ENCODE results near the gene ALG9. TPM values are rescaled to one million over a fixed set of nuclear protein-coding genes. Genes with fewer than 3 reads are reported as not detected.

The ALG9 gene
- total RNA-seq, 1 donor from 2014 or later, result 26.6 TPM

DNA sequence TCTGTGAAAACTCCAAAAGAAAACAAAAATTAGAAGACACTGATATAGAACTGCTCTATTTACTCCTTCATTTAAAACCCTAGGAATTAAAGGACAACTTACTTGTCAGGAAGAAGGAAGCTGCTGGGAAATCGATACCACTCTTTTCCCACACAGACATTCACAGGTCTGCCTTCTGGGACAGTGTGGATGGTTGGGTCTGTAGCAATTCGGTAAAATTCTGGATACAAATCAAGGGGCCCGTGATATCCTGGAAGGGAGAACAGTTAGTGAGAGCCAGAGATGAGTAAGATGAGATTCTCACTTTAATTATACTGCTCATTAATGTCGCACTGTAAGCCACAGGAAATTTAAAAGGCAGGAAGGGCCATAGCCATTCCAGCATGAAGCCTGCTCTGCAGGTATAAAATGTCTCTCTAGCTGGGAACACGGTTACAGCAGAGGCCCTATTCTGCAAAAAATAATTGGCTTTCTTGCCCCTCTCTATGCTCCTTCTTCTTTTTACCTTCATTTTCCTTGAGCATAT is 34.0 kb downstream of the ALG9 start:
- intact Hi-C loops (cut with DNase I), result loop anchor here (10.0 kb wide), 1 partner anchor 243 kb away; no protein-coding TSS in a partner anchor
- ATAC-seq, result no peak

DNA sequence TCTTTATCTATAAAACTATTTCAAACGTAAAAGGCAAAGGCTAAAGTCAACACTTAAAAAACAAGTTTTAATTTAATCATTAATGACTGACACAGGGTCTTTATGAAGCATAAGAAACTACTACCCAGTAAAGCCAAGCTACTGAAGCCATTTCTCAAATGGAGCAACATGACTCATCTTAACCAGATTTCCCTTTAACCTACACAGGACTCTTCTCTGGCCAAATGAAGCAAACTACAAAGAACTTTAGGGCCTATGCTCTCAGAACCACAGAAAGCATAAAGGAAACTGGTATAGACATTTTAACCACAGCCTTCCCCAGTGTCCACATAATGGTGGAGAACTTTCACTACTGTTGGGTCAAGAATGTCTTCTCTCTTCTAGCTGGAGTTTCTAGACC is 34.7 kb downstream of the ALG9 start:
- Histone ChIP-seq H3K9me3 (no peaks in the 10 kb centered on the region), H3K36me3 (peaks cover 43% of the 10 kb centered on the region), H3K27ac (no peak overlapping the region), H3K27me3 (no peaks in the 10 kb centered on the region), H3K4me1 (peaks cover 19% of the 10 kb centered on the region), H3K4me3 (no peak overlapping the region)
- intact Hi-C loops (cut with DNase I), result loop anchor here (10.0 kb wide), 1 partner anchor 242 kb away; no protein-coding TSS in a partner anchor
- ATAC-seq (peak; percentile 68), DNase-seq (no peak)
- TF ChIP-seq, protein P1, sequence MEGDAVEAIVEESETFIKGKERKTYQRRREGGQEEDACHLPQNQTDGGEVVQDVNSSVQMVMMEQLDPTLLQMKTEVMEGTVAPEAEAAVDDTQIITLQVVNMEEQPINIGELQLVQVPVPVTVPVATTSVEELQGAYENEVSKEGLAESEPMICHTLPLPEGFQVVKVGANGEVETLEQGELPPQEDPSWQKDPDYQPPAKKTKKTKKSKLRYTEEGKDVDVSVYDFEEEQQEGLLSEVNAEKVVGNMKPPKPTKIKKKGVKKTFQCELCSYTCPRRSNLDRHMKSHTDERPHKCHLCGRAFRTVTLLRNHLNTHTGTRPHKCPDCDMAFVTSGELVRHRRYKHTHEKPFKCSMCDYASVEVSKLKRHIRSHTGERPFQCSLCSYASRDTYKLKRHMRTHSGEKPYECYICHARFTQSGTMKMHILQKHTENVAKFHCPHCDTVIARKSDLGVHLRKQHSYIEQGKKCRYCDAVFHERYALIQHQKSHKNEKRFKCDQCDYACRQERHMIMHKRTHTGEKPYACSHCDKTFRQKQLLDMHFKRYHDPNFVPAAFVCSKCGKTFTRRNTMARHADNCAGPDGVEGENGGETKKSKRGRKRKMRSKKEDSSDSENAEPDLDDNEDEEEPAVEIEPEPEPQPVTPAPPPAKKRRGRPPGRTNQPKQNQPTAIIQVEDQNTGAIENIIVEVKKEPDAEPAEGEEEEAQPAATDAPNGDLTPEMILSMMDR (IDR thresholded peaks at IDR 0.05), result no peak

More for the DNA sequence above, 34.0 kb downstream of the ALG9 start:
- TF ChIP-seq, protein P1 (IDR thresholded peaks at IDR 0.05), result no peak
- Histone ChIP-seq H3K4me1 (peaks cover 19% of the 10 kb centered on the region), H3K9me3 (no peaks in the 10 kb centered on the region), H3K27me3 (no peaks in the 10 kb centered on the region), H3K36me3 (peaks cover 43% of the 10 kb centered on the region), H3K27ac (no peak overlapping the region), H3K4me3 (no peak overlapping the region)
- DNase-seq, result no peak

DNA sequence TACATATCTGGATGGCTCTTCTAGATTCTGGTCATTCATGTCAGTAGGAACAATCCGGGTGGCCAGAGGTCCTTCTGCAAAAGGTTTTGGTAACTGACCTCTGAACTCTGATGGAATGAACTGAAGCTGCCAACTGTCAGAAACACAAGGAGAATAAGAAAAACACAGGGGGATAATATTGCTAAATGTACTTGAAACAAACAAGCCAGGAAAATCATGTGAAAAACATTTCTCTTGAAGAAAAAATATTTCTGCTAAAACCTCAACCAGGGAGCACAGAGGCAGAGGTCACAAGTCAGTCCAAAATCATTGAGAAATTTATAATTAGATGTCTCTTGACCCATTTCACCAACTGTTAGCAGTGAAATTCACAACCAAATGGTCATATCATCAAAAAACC is 35.2 kb downstream of the ALG9 start:
- no peaks in the 10 kb centered on the region for H3K9me3 ChIP-seq
- no peak overlapping the region for H3K4me3 ChIP-seq
- DNase-seq (no peak), ATAC-seq (no peak)
- H3K4me1 ChIP-seq, result peaks cover 19% of the 10 kb centered on the region
- TF ChIP-seq, protein P1 (IDR thresholded peaks at IDR 0.05), result no peak
- H3K27ac ChIP-seq, result no peak overlapping the region
- intact Hi-C loops (cut with DNase I), result loop anchor here (10.0 kb wide), 1 partner anchor 241 kb away; no protein-coding TSS in a partner anchor
- no peaks in the 10 kb centered on the region for H3K27me3 ChIP-seq
- H3K36me3 ChIP-seq, result peaks cover 44% of the 10 kb centered on the region

DNA sequence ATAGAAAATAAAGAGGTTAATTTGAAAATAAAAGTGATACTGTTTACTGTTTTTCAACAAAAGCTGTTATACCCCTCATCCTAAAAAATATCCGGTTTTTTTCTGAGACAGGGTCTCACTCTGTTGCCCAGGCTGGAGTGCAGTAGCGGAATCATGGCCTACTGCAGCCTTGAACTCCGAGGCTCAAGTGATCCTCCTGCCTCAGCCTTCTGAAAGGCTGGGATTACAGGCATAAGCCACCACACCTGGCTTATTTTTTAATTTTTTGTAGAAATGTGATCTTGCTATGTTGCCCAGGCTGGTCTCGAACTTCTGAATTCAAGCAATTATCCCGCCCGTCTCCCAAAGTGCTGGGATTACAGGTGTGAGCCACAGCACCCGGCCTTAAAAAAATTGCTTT is 35.7 kb downstream of the ALG9 start:
- no peak for ATAC-seq
- Histone ChIP-seq H3K27me3 (no peaks in the 10 kb centered on the region), H3K9me3 (no peaks in the 10 kb centered on the region), H3K27ac (no peak overlapping the region), H3K36me3 (peaks cover 49% of the 10 kb centered on the region), H3K4me3 (no peak overlapping the region), H3K4me1 (peaks cover 19% of the 10 kb centered on the region)
- DNase-seq, result no peak
- intact Hi-C loops (cut with DNase I), result loop anchor here (10.0 kb wide), 1 partner anchor 241 kb away; no protein-coding TSS in a partner anchor
- TF ChIP-seq, protein P1 (IDR thresholded peaks at IDR 0.05), result no peak

DNA sequence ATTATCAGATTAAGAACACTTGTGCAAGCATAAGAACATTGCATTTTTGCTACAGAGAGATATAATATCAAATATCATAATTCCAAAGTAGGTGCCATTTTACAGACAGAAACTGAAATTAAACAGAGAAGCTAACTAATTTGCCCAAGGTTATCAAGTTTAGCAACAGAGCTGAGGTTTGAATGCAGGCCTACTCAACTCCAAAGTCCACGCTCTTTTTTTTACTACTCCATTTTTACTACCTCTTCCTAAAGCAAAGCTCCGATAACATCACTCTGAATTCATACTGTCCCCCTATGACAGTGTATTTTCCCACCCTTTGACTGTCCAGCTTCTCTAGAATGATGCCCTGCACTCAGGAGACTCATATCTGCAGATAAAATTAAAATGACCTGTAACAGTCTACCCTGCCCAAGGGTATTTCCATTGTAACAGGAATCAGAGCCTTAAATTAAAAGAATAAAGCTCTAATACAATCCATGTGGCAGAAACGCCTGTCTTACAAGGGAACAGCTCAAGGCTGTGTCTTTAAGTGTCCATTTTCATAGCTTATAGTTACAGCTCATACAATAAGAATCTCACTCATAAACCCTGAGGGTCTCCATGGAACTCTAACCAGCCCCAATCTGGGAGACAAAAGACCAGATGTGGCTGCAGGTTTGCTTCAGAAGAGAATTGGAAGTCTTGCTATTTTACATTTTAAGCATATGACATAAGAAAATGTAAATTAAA is 36.8 kb downstream of the ALG9 start:
- Histone ChIP-seq H3K36me3 (peaks cover 52% of the 10 kb centered on the region), H3K4me1 (peaks cover 19% of the 10 kb centered on the region), H3K9me3 (no peaks in the 10 kb centered on the region), H3K27me3 (no peaks in the 10 kb centered on the region), H3K4me3 (no peak overlapping the region), H3K27ac (no peak overlapping the region)
- DNase-seq (no peak), ATAC-seq (no peak)
- TF ChIP-seq, protein P1 (IDR thresholded peaks at IDR 0.05), result no peak
- intact Hi-C loops (cut with DNase I), result loop anchor here (10.0 kb wide), 1 partner anchor 240 kb away; no protein-coding TSS in a partner anchor
